ENCODE results near the gene ANKRD12.
A peak's percentile ranks its signal among the peaks of the same experiment; 100 is the strongest.

The ANKRD12 gene

GRCh38 chr18:9296233-9297006, 159.8 kb downstream of the ANKRD12 start:
- no peak for DNase-seq

GRCh38 chr18:9297007-9297393, 160.4 kb downstream of the ANKRD12 start:
- DNase-seq: no peak

- DNase-seq: no peak
Observed at GRCh38 chr18:9304388-9305070, 167.9 kb downstream of the ANKRD12 start.

GRCh38 chr18:9319333-9319732, 182.8 kb downstream of the ANKRD12 start:
- DNase-seq: no peak

- DNase-seq: no peak
Observed at GRCh38 chr18:9321017-9321452, 184.5 kb downstream of the ANKRD12 start.

GRCh38 chr18:9321736-9322135, 185.2 kb downstream of the ANKRD12 start:
- DNase-seq: no peak

GRCh38 chr18:9322744-9323143, 186.2 kb downstream of the ANKRD12 start:
- DNase-seq: no peak

- DNase-seq: no peak
Observed at GRCh38 chr18:9323750-9324445, 187.3 kb downstream of the ANKRD12 start.

- DNase-seq: no peak
Observed at GRCh38 chr18:9325716-9326115, 189.1 kb downstream of the ANKRD12 start.

GRCh38 chr18:9328776-9329175, 192.2 kb downstream of the ANKRD12 start:
- no peak for DNase-seq

- no peak for DNase-seq
Observed at GRCh38 chr18:9329471-9329870, 192.9 kb downstream of the ANKRD12 start.

- no peak for DNase-seq
Observed at GRCh38 chr18:9330419-9330818, 193.8 kb downstream of the ANKRD12 start.

- DNase-seq: peak; percentile 20
Observed at GRCh38 chr18:9333441-9334328, 197.1 kb downstream of the ANKRD12 start.

GRCh38 chr18:9334329-9334972, 197.9 kb downstream of the ANKRD12 start, which contains the start of gene TWSG1:
TSS of gene TWSG1 (plus strand) at chr18:9334773. CDS start at chr18:9337230, 2,457 bp downstream.
- peak; percentile 98 for DNase-seq

- no peak for DNase-seq
Observed at GRCh38 chr18:9334973-9335696, 198.6 kb downstream of the ANKRD12 start.

Measured in right hindlimb (tissue), 1 donor.